GM21367 (cell line): ENCODE results near the gene ABI1.

Experiments used
- ATAC-seq: cut with Tn5 transposase; IDR thresholded peaks from one replicate; pipeline ENCODE4 v1.9.1; 2021; ENCODE audit not compliant: unreplicated experiment

Gene ABI1

GRCh38 chr10:26855186-26855585, 5.6 kb downstream of the ABI1 start:
- ATAC-seq: no peak

GRCh38 chr10:26854524-26854923, 6.2 kb downstream of the ABI1 start:
- no peak for ATAC-seq

- no peak for ATAC-seq
These were observed 16.3 kb downstream of the ABI1 start for GRCh38 chr10:26844396-26844975.

- no peak for ATAC-seq
These were observed 17.0 kb downstream of the ABI1 start for GRCh38 chr10:26843736-26844135.

- no peak for ATAC-seq
These were observed 18.9 kb downstream of the ABI1 start for GRCh38 chr10:26841733-26842317.

GRCh38 chr10:26840938-26841732, 19.6 kb downstream of the ABI1 start:
- no peak for ATAC-seq

GRCh38 chr10:26839966-26840627, 20.7 kb downstream of the ABI1 start:
- ATAC-seq: no peak

GRCh38 chr10:26837139-26837538, 23.6 kb downstream of the ABI1 start:
- no peak for ATAC-seq

GRCh38 chr10:26835025-26835424, 25.7 kb downstream of the ABI1 start:
- ATAC-seq: no peak

- ATAC-seq: no peak
These were observed 27.8 kb downstream of the ABI1 start for GRCh38 chr10:26832960-26833359.

GRCh38 chr10:26831936-26832335, 28.8 kb downstream of the ABI1 start:
- ATAC-seq: no peak

- ATAC-seq: no peak
These were observed 30.8 kb downstream of the ABI1 start for GRCh38 chr10:26829810-26830515.

GRCh38 chr10:26824015-26824690, 36.6 kb downstream of the ABI1 start:
- no peak for ATAC-seq

GRCh38 chr10:26821699-26822570, 38.8 kb downstream of the ABI1 start:
- ATAC-seq: no peak

- no peak for ATAC-seq
These were observed 45.3 kb downstream of the ABI1 start for GRCh38 chr10:26815500-26815899.

GRCh38 chr10:26810435-26811026, 50.2 kb downstream of the ABI1 start:
- ATAC-seq: no peak

GRCh38 chr10:26809973-26810372, 50.8 kb downstream of the ABI1 start:
- ATAC-seq: no peak

GRCh38 chr10:26807532-26807931, 53.2 kb downstream of the ABI1 start:
- ATAC-seq: no peak

GRCh38 chr10:26806557-26806956, 54.2 kb downstream of the ABI1 start:
- ATAC-seq: no peak
